PC-9 (cell line): ENCODE measurements around the gene IYD. TPM values are rescaled to one million over a fixed set of nuclear protein-coding genes. Genes with fewer than 3 reads are reported as not detected.

Experiments used
- BruUV-seq: library from RNA; stranded (reverse); fragments of 400-500 nt; replicated peaks from 2 replicates; lab custom pipeline; 2021; lab: Mats Ljungman, UMichigan
- CTCF ChIA-PET: fragments of 300-600 bp; sonication (Branson Sonifier 250); formaldehyde crosslinking; loops from one replicate; lab custom pipeline; 2022; ENCODE audit warnings: antibody characterized with exemption; lab: Charles Lee
- POLR2A ChIA-PET: fragments of 300-600 bp; sonication (Branson Sonifier 250); formaldehyde crosslinking; loops from one replicate; lab custom pipeline; 2022; ENCODE audit warnings: antibody characterized with exemption; ENCODE audit not compliant: unreplicated experiment; lab: Charles Lee
- DNase-seq, 2 experiments: peaks; one replicate each; pipeline versions ENCODE4 v3.0.0 to v3.0.0-alpha.2; 2015 to 2022; ENCODE audit warnings: mixed read lengths in 1 of 2
- H2AFZ ChIP-seq: fragments of 200-600 bp; sonication (generic); 2 replicates; pipeline ENCODE4 v1.8.1; 2017; ENCODE audit warnings: antibody characterized with exemption
- H3F3A ChIP-seq: fragments of 200-600 bp; sonication (generic); 2 replicates; pipeline ENCODE4 v1.8.1; 2017; ENCODE audit warnings: antibody characterized with exemption, mild to moderate bottlenecking, low read depth; ENCODE audit not compliant: insufficient read depth
- H3K27ac ChIP-seq: fragments of 200-600 bp; sonication (generic); 2 replicates; pipeline ENCODE4 v1.6.1; 2016; ENCODE audit warnings: mixed run types
- H3K27me3 ChIP-seq: fragments of 200-600 bp; sonication (generic); 2 replicates; pipeline ENCODE4 v1.6.1; 2016; ENCODE audit warnings: low read depth, mixed run types; ENCODE audit not compliant: insufficient read depth
- H3K36me3 ChIP-seq: fragments of 200-600 bp; sonication (generic); 2 replicates; pipeline ENCODE4 v1.6.1; 2016; ENCODE audit warnings: low read depth, mixed run types
- H3K4me1 ChIP-seq: fragments of 200-600 bp; sonication (generic); replicated peaks from 2 replicates; pipeline ENCODE4 v1.6.1; 2016; ENCODE audit warnings: mixed run types; ENCODE audit not compliant: insufficient read depth
- H3K4me2 ChIP-seq: fragments of 200-600 bp; sonication (generic); 2 replicates; pipeline ENCODE4 v1.6.1; 2017; ENCODE audit warnings: mixed run types
- H3K4me3 ChIP-seq: fragments of 200-600 bp; sonication (generic); 2 replicates; pipeline ENCODE4 v1.6.1; 2016; ENCODE audit warnings: mixed run types
- H3K79me2 ChIP-seq: fragments of 200-600 bp; sonication (generic); 2 replicates; pipeline ENCODE4 v1.6.1; 2017; ENCODE audit warnings: low read depth, mixed run types
- H3K9me2 ChIP-seq: fragments of 200-600 bp; sonication (generic); 2 replicates; pipeline ENCODE4 v1.8.1; 2017; ENCODE audit warnings: mild to moderate bottlenecking; ENCODE audit not compliant: insufficient read depth
- H3K9me3 ChIP-seq: fragments of 200-600 bp; sonication (generic); 2 replicates; pipeline ENCODE4 v1.8.1; 2016; ENCODE audit warnings: low read depth; ENCODE audit not compliant: insufficient read depth
- H4K20me1 ChIP-seq: fragments of 200-600 bp; sonication (generic); 2 replicates; pipeline ENCODE4 v1.8.1; 2017; ENCODE audit not compliant: insufficient read depth
- EZH2 ChIP-seq: fragments of 200-600 bp; sonication (generic); IDR thresholded peaks from 2 replicates; pipeline ENCODE4 v1.8.0; 2017; ENCODE audit warnings: antibody characterized with exemption, low read depth
- intact Hi-C: fragments of 100-400 bp; cut with micrococcal nuclease; formaldehyde crosslinking; loops from one replicate; pipeline ENCODE4 v1.10.0; 2022; ENCODE audit not compliant: unreplicated experiment
- total RNA-seq: library from RNA; stranded (reverse); gene quantifications from 2 replicates; pipeline ENCODE4 v1.2.3, GENCODE V29; 2021
- TF ChIP-seq, protein P1 (sequence below): fragments of 200-600 bp; sonication (generic); conservative IDR thresholded peaks from 2 replicates; pipeline ENCODE4 v1.6.1; 2017; ENCODE audit warnings: mixed run types, antibody characterized with exemption, mild to moderate bottlenecking, moderate library complexity

Gene IYD
- total RNA-seq, 1 experiment from 2014 or later, result not detected

DNA sequence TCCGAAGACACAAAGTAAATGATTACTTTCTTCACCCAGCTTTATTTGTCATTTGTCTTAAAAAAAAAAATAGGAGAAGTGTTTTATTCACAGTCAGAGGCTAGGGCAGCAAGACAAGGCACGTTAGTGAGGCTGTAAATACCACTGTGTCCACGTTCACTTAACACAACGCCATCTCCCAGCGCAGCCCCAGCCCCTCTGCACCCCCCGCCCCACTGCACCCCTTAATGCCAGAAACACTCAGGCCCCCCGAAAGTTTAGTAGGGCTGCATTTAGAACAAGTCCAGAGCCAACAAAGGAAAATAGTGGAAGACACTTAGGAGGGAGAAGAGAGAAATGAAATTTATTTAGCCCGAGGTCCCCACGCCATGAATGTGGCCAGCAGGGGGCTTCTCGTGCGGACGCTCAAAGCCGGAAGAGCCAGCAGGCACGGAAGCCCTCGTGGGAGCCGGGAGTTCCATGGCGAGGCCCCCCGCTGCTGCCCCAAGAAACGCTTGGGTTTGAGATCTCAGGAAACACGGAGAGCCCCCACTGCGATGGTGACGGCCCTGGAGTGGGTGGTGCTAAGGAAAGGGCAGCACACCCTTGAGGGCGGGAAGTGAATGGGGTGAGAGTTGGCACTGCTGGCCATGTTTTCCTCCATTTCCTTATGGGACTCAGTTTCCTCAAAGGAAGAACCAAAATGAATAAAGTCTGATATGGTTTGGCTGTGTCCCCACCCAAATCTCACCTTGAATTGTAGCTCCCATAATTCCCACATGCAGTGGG, 50.2 kb downstream of the IYD start:
- Histone ChIP-seq H3K4me1 (peaks cover 30% of the 10 kb centered on the region), H3K27me3 (no peaks in the 10 kb centered on the region), H2AFZ (peak overlapping the region; percentile 97), H3K79me2 (no peaks in the 10 kb centered on the region), H3K4me3 (peak overlapping the region; percentile 52; the same call in 1 of the 2 replicates), H3K27ac (peak overlapping the region; percentile 91), H3K4me2 (peak overlapping the region; percentile 85), H3F3A (peaks cover 14% of the 10 kb centered on the region; the same call in 1 of the 2 replicates), H3K9me3 (0 out of 2 replicates have a peak, but pooled peaks cover 3% of the 10 kb centered on the region), H3K36me3 (no peaks in the 10 kb centered on the region), H3K9me2 (no peaks in the 10 kb centered on the region), H4K20me1 (no peaks in the 10 kb centered on the region)
- DNase-seq, result no peak
- CTCF ChIA-PET, result interaction anchor here (0.6 to 1.3 kb wide), 6 partner anchors 110 to 397 kb away, joined by 3 to 9 read pairs (median 6); partner anchors contain the start of gene PLEKHG1
- intact Hi-C loops, result loop anchor here (1.0 to 2.0 kb wide), 3 partner anchors 74 to 396 kb away; no protein-coding TSS in a partner anchor
- POLR2A ChIA-PET, result interaction anchor here (0.7 kb wide), 1 partner anchor 468 kb away, joined by 3 read pairs; no protein-coding TSS in a partner anchor
- no peak for TF ChIP-seq EZH2
- TF ChIP-seq, protein P1, sequence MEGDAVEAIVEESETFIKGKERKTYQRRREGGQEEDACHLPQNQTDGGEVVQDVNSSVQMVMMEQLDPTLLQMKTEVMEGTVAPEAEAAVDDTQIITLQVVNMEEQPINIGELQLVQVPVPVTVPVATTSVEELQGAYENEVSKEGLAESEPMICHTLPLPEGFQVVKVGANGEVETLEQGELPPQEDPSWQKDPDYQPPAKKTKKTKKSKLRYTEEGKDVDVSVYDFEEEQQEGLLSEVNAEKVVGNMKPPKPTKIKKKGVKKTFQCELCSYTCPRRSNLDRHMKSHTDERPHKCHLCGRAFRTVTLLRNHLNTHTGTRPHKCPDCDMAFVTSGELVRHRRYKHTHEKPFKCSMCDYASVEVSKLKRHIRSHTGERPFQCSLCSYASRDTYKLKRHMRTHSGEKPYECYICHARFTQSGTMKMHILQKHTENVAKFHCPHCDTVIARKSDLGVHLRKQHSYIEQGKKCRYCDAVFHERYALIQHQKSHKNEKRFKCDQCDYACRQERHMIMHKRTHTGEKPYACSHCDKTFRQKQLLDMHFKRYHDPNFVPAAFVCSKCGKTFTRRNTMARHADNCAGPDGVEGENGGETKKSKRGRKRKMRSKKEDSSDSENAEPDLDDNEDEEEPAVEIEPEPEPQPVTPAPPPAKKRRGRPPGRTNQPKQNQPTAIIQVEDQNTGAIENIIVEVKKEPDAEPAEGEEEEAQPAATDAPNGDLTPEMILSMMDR, result peak; percentile 80
- BruUV-seq, result no TSS peak

DNA sequence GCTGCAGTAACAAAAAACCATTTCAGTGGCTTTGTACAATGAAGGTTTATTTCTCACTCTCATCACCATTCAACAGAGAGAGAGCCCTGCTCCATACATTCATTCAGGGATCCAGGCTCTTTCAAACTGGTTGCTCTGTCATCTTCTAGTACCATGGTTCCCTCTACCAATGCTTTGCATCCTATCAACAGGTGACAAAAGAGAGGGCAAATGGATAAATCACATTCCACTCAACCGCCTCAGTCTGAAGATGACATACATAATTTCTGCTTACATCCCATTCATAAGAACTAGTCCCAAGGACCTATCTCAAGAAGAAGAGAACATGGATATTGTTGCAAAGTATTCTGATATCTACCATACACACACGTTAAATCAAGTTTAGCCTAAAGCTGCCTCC, 51.6 kb downstream of the IYD start:
- POLR2A ChIA-PET, result no interaction called here
- no peak overlapping the region for H3K4me2 ChIP-seq
- H3K9me2 ChIP-seq, result no peaks in the 10 kb centered on the region
- DNase-seq, result no peak
- H3K4me1 ChIP-seq, result peaks cover 30% of the 10 kb centered on the region
- H4K20me1 ChIP-seq, result no peaks in the 10 kb centered on the region
- TF ChIP-seq, protein P1, result no peak
- TF ChIP-seq EZH2, result no peak
- no peak overlapping the region for H3K4me3 ChIP-seq
- H3K27me3 ChIP-seq, result no peaks in the 10 kb centered on the region
- intact Hi-C loops, result no loop called here
- no peak overlapping the region for H3K27ac ChIP-seq
- peaks cover 14% of the 10 kb centered on the region; the same call in 1 of the 2 replicates for H3F3A ChIP-seq
- CTCF ChIA-PET, result interaction anchor here (0.8 kb wide), 1 partner anchor 265 kb away, joined by 3 read pairs; no protein-coding TSS in a partner anchor
- no peaks in the 10 kb centered on the region for H3K79me2 ChIP-seq
- BruUV-seq, result no TSS peak
- H3K9me3 ChIP-seq, result 0 out of 2 replicates have a peak, but pooled peaks cover 3% of the 10 kb centered on the region
- H2AFZ ChIP-seq, result no peak overlapping the region
- H3K36me3 ChIP-seq, result no peaks in the 10 kb centered on the region

DNA sequence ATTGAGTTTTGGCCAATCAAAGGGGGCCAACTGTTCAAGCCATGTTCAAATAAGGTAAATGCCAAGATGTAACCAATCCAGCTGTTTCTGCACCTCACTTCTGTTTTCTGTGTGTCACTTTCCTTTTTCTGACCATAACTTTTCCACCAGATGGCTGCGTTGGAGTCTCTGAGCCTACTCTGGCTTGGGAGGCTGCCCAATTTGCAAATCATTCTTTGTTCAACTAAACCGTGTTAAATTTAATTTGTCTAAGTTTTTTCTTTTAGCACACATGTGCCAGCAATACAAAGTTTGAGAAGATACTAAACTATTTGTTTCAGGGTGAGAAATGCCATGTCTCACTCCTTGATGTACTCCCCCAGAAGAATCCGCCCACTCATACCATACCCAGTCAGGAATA, 52.1 kb downstream of the IYD start:
- DNase-seq, result no peak
- ChIA-PET POLR2A (no interaction called here), CTCF (no interaction called here)
- no peaks in the 10 kb centered on the region for H3K27me3 ChIP-seq
- H2AFZ ChIP-seq, result no peak overlapping the region
- H4K20me1 ChIP-seq, result no peaks in the 10 kb centered on the region
- no TSS peak for BruUV-seq
- H3K4me3 ChIP-seq, result no peak overlapping the region
- no peak overlapping the region for H3K27ac ChIP-seq
- peaks cover 14% of the 10 kb centered on the region; the same call in 1 of the 2 replicates for H3F3A ChIP-seq
- no peaks in the 10 kb centered on the region for H3K79me2 ChIP-seq
- peaks cover 30% of the 10 kb centered on the region for H3K4me1 ChIP-seq
- H3K4me2 ChIP-seq, result no peak overlapping the region
- H3K9me3 ChIP-seq, result 0 out of 2 replicates have a peak, but pooled peaks cover 3% of the 10 kb centered on the region
- no peaks in the 10 kb centered on the region for H3K9me2 ChIP-seq
- intact Hi-C loops, result no loop called here
- no peak for TF ChIP-seq EZH2
- TF ChIP-seq, protein P1, result no peak
- no peaks in the 10 kb centered on the region for H3K36me3 ChIP-seq
